ENCODE data around the gene ACAP1.

DNA sequence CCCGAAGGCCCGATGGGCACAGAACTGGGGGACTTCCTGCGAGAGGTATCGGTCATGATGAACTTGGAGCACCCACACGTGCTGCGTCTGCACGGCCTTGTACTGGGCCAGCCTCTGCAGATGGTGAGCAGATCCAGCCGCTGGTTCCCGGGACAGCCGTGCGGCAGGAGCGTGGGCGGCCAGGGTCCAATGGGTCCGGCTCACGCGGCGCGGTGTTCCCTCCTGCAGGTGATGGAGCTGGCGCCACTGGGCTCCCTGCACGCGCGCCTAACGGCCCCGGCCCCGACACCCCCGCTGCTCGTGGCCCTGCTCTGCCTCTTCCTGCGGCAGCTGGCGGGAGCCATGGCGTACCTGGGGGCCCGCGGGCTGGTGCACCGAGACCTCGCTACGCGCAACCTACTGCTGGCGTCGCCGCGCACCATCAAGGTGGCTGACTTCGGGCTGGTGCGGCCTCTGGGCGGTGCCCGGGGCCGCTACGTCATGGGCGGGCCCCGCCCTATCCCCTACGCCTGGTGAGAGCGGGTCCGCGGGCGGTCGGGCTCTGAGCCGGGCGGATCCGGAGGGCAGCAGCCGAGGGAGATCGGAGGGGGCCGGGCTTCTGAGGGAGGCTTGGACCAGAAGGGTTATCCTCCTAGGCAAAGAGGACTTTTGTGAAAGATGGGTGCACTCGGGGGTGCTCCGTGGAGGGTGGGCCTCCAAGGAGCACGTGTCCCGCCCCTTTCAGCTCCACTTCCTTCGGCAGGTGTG lies 47.6 kb downstream of the ACAP1 start:
- TF ChIP-seq ZFP30 (CRISPR knock-in tag; IDR thresholded peaks at IDR 0.05) (no peak), ZNF70 (CRISPR knock-in tag; IDR thresholded peaks at IDR 0.05) (no peak), RARB (CRISPR knock-in tag; IDR thresholded peaks at IDR 0.05) (no peak), TOX (CRISPR knock-in tag; IDR thresholded peaks at IDR 0.05; ENCODE audit: borderline replicate concordance) (no peak), ESRRG (CRISPR knock-in tag; IDR thresholded peaks at IDR 0.05) (no peak), ZFP3 (CRISPR knock-in tag; IDR thresholded peaks at IDR 0.05) (no peak), ZNF8 (CRISPR knock-in tag; IDR thresholded peaks at IDR 0.05) (no peak), ZNF565 (CRISPR knock-in tag; conservative IDR thresholded peaks at IDR 0.05; ENCODE audit: low read depth) (no peak), ZC3H10 (CRISPR knock-in tag; IDR thresholded peaks at IDR 0.05) (no peak), GLIS3 (CRISPR knock-in tag; IDR thresholded peaks at IDR 0.05) (no peak; the same call in 1 of the 2 replicates)
- TF ChIP-seq, protein P1, sequence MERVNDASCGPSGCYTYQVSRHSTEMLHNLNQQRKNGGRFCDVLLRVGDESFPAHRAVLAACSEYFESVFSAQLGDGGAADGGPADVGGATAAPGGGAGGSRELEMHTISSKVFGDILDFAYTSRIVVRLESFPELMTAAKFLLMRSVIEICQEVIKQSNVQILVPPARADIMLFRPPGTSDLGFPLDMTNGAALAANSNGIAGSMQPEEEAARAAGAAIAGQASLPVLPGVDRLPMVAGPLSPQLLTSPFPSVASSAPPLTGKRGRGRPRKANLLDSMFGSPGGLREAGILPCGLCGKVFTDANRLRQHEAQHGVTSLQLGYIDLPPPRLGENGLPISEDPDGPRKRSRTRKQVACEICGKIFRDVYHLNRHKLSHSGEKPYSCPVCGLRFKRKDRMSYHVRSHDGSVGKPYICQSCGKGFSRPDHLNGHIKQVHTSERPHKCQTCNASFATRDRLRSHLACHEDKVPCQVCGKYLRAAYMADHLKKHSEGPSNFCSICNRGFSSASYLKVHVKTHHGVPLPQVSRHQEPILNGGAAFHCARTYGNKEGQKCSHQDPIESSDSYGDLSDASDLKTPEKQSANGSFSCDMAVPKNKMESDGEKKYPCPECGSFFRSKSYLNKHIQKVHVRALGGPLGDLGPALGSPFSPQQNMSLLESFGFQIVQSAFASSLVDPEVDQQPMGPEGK (CRISPR knock-in tag; IDR thresholded peaks at IDR 0.05; ENCODE audit: borderline replicate concordance): no peak

Measured in SK-N-SH treated with all-trans-retinoic acid at 6 μM for 48 hours (cell line).